ENCODE data around the gene NTM.

NTM gene

DNA sequence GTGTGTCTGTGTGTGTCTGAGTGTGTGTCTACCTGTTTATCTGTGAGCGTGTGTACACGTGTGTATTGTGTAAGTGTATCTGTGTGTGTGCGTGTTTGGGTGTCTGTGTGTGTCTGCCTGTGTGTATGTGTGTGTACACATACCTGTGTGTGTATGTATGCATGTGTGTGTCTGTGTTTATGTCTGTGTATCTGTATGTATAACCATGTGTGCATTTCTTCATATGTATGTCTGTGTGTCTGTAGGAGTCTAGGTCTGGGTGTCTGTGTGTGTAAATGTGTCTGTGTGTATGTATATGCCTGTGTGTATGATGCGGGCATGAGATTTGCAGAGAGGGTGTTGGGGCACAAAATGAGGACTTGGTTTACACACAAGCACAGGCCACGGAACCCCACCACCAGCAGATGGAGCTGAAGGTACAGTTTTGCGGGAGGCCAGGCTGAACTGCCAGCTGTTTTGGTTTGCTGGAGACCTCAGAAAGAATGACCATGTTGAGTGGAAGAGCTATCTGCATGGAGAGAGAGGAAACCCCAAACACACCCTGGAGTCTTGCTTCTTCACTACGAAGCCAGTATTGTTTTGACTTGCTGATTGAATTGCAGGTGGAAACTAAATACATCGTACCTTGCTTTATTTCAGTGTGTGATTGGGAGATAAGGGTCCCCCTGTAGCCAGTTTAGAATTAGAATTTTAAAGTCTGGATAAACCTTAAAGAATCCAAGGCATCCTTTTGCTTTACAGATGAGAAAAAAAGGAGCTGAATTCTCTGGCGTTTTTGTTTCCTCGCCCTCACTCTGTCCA, 497.2 kb downstream of the NTM start:
- peak; percentile 67 for DNase-seq (ENCODE audit: low spot score)
- TF ChIP-seq, protein P1, sequence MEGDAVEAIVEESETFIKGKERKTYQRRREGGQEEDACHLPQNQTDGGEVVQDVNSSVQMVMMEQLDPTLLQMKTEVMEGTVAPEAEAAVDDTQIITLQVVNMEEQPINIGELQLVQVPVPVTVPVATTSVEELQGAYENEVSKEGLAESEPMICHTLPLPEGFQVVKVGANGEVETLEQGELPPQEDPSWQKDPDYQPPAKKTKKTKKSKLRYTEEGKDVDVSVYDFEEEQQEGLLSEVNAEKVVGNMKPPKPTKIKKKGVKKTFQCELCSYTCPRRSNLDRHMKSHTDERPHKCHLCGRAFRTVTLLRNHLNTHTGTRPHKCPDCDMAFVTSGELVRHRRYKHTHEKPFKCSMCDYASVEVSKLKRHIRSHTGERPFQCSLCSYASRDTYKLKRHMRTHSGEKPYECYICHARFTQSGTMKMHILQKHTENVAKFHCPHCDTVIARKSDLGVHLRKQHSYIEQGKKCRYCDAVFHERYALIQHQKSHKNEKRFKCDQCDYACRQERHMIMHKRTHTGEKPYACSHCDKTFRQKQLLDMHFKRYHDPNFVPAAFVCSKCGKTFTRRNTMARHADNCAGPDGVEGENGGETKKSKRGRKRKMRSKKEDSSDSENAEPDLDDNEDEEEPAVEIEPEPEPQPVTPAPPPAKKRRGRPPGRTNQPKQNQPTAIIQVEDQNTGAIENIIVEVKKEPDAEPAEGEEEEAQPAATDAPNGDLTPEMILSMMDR (IDR thresholded peaks at IDR 0.05; ENCODE audit: extremely low read depth, missing control alignments), result peak; percentile 74

DNA sequence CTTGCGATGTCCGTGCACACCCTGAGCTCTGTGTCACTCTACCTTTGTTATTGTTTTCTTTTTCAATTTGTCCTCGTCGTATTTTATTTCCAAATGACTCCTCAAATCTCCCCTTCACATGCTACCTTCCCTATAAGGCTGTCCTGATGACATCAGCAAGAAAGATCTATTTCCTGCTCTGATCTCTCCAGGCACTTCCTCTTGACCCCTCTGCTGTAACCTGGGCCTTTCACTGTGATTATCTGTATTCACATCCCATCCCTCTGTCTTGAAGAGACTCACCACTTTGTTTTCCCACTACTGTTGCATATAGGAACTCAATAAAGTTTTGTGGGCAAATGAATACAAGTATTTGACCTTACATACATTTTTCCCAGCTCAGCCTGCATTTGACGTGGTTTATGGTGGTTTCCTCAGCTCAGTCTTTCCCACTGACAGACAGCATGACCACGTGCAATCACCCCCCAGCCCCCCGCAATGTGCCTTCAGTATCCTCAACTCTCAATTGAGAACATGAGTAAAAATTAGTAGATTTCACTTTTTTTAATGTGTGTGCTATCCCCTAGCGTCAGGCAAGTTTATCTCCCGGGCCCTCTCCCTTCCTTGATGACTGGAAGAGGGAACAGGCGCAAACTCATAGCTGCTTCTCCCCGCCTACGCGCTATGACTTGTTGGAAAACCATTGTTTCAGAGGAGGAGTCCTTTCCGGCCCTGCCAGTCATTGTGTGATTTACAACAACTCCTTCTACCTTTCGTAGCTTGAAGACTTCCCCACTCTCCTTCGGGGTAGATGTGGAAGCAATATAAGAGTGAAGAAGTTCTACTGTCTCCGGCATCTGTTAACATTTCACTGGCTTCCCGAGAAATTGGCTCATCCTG, 498.5 kb downstream of the NTM start:
- TF ChIP-seq, protein P1 (IDR thresholded peaks at IDR 0.05; ENCODE audit: extremely low read depth, missing control alignments), result no peak

DNA sequence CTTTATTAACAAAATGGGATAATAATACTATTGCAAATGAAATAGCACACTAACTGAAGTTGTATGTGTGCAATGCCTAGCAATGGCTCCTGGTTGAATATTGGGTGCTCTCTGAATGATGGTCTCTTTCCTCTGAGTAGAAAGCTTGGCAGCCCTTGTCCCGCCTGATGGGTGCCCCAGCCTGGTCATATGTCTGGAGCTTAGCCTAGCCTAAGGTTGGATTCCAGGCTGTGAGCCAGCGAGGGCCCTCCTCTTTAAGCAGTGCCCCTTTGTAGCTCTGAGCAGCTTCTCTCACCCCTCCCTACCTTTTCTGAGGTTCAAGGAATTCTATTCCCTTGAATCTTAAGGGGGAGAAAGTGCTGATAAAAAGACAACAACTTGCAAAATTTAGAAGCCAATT, 499.9 kb downstream of the NTM start:
- no peak for DNase-seq (ENCODE audit: low spot score)
- TF ChIP-seq, protein P1 (IDR thresholded peaks at IDR 0.05; ENCODE audit: extremely low read depth, missing control alignments), result no peak

More for the DNA sequence above, 498.5 kb downstream of the NTM start:
- no peak for DNase-seq (ENCODE audit: low spot score)

DNA sequence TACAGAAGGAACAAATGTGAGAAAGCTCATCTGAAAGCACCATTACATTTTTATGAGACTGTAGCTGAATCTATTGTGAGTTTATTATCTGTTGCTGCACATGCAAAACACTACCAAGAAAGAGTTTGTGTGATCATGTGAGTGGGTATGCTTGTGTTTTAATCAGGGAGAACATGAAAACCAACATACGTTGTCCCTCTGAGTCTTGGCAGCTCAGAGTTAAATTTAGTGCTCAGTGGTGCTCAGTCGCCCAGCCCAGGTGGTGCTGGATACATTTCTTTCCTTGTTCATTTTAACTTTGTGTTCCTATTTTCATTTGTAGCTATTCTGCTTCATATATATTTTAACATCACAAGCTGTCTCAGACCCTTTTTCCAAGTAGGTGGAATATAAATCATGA, 500.6 kb downstream of the NTM start:
- no peak for DNase-seq (ENCODE audit: low spot score)
- TF ChIP-seq, protein P1 (IDR thresholded peaks at IDR 0.05; ENCODE audit: extremely low read depth, missing control alignments), result no peak

DNA sequence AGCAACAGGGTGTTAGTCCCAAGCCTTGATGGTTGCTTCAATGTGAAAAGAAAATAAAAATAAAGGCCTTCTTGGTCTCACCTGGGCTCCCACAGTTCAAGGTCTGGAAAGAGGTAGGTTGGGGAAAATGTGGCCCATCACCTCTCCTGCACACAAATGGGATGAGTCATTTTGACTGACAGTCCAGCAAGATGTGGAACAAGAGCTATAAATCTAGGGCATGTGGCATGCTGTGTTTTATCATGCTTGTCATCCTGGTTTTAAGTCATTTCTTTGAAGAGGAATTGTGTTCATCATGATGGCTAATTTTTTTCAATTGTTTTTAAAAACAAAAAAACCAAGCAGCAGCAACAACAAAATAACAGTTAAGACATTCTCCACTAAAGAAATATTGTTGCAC, 503.7 kb downstream of the NTM start:
- TF ChIP-seq, protein P1 (IDR thresholded peaks at IDR 0.05; ENCODE audit: extremely low read depth, missing control alignments), result no peak
- no peak for DNase-seq (ENCODE audit: low spot score)

DNA sequence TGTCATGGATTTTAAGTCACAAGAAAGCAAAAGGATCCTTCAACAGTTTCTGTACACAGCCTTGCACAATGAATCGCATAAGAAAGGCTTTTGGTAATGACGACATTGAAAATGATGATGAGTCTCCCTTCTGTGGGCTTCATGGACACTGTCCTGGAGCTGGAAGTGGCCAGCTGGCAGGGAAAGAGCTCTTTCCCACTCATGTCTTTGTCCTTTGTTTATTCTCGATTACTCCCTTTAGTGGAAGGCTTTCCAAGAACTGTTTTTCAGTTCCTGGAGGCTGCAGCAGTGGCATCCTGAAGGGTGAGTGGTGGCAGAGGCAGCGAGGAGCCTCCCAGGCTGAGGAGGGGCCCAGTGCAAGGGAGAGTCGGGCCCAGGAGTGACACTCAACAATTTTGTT, 505.2 kb downstream of the NTM start:
- DNase-seq (ENCODE audit: low spot score), result no peak
- TF ChIP-seq, protein P1 (IDR thresholded peaks at IDR 0.05; ENCODE audit: extremely low read depth, missing control alignments), result no peak
